HepG2 (cell line): ENCODE measurements around the gene GPC6. TPM values are rescaled to one million over a fixed set of nuclear protein-coding genes. Genes with fewer than 3 reads are reported as not detected.

Source experiments
- ATAC-seq: fragments of 200-7000 bp; cut with Tn5 transposase; 3 replicates; pipeline ENCODE4 v1.9.1; 2020; ENCODE audit warnings: mild to moderate bottlenecking, moderate library complexity
- BruUV-seq: library from RNA; stranded (reverse); fragments of 400-500 nt; replicated peaks from 2 replicates; lab custom pipeline; 2021; lab: Mats Ljungman, UMichigan
- CTCF ChIA-PET: fragments of 300-600 bp; formaldehyde crosslinking; extraction: SDS; loops from one replicate; lab custom pipeline; 2021; ENCODE audit warnings: low total read pairs, inconsistent platforms, low intra/inter-chr PET ratio; lab: Yijun Ruan, JAX
- POLR2A ChIA-PET: fragments of 350-600 bp; sonication (Branson Sonifier 250); formaldehyde crosslinking; loops from one replicate; lab custom pipeline; 2020; ENCODE audit warnings: antibody characterized with exemption, inconsistent platforms; lab: Yijun Ruan, JAX
- DNase-seq: peaks from one replicate; pipeline ENCODE4 v3.0.0-alpha.2; 2015; ENCODE audit warnings: low spot score
- FAIRE-seq: peaks from 3 replicates; lab custom pipeline; 2011; peaks lifted over from hg19 to GRCh38; lab: Jason Lieb, UNC
- H2AFZ ChIP-seq: one replicate; pipeline ENCODE4 v1.6.1; 2011; ENCODE audit warnings: low read length, inconsistent platforms
- H3K27ac ChIP-seq: fragments of 300-600 bp; 3 replicates; pipeline ENCODE4 v1.8.0; 2011; ENCODE audit warnings: mixed run types, mild to moderate bottlenecking, mixed read lengths, low read length, inconsistent platforms; ENCODE audit not compliant: insufficient read depth; ENCODE audit errors: extremely low read length
- H3K27me3 ChIP-seq, 2 experiments: fragments of 200-600 bp in 1 of 2; 2 replicates in 1 of 2; 3 replicates in 1 of 2; pipeline versions ENCODE4 v1.6.0 to v1.8.0; 2011; ENCODE audit warnings: low read length in 2 of 2, mild to moderate bottlenecking in 2 of 2, moderate library complexity in 2 of 2, inconsistent platforms in 1 of 2; ENCODE audit not compliant: insufficient read depth in 2 of 2, control insufficient read depth in 1 of 2
- H3K36me3 ChIP-seq, 2 experiments: fragments of 200-600 bp in 1 of 2; replicated peaks in 1 of 2; 2 replicates in 1 of 2; 3 replicates in 1 of 2; pipeline versions ENCODE4 v1.5.1 to v1.8.0; 2011; ENCODE audit warnings: low read length in 2 of 2, inconsistent platforms in 1 of 2; ENCODE audit not compliant: insufficient read depth in 2 of 2, control insufficient read depth in 1 of 2
- H3K4me1 ChIP-seq: 2 replicates; pipeline ENCODE4 v1.5.1; 2012; ENCODE audit warnings: low read length, inconsistent platforms; ENCODE audit not compliant: insufficient read depth
- H3K4me2 ChIP-seq: 2 replicates; pipeline ENCODE4 v1.6.0; 2011; ENCODE audit warnings: low read depth, low read length, inconsistent platforms
- H3K4me3 ChIP-seq, 3 experiments: fragments of 200-600 bp in 1 of 3; sonication (generic), shearing (Covaris generic) in 1 of 3; replicated peaks in 1 of 3; 2 replicates each; pipeline ENCODE4 v1.5.1; 2011 to 2016; ENCODE audit warnings: low read length in 3 of 3, inconsistent platforms in 2 of 3, low read depth in 2 of 3, mild to moderate bottlenecking in 2 of 3, control low read depth in 1 of 3, mixed read lengths in 1 of 3; ENCODE audit not compliant: insufficient read depth in 1 of 3
- H3K79me2 ChIP-seq: one replicate; pipeline ENCODE4 v1.6.1; 2011; ENCODE audit warnings: low read length, inconsistent platforms; ENCODE audit not compliant: insufficient read depth
- H3K9ac ChIP-seq: 2 replicates; pipeline ENCODE4 v1.6.0; 2011; ENCODE audit warnings: mild to moderate bottlenecking, low read depth, low read length, inconsistent platforms; ENCODE audit not compliant: insufficient read depth
- H3K9me3 ChIP-seq: 2 replicates; pipeline ENCODE4 v1.5.1; 2012; ENCODE audit warnings: mild to moderate bottlenecking, low read length
- H4K20me1 ChIP-seq: 2 replicates; pipeline ENCODE4 v1.6.0; 2011; ENCODE audit warnings: inconsistent platforms, mild to moderate bottlenecking, low read length, moderate library complexity; ENCODE audit not compliant: insufficient read depth
- ARNTL ChIP-seq: sonication (generic); formaldehyde crosslinking; IDR thresholded peaks from 2 replicates; pipeline ENCODE4 v1.4.0; 2020; ENCODE audit warnings: mild to moderate bottlenecking, missing genetic modification reagents
- EHMT2 ChIP-seq: fragments of 200-600 bp; sonication (generic); IDR thresholded peaks from 2 replicates; pipeline ENCODE4 v1.7.0; 2017; ENCODE audit warnings: antibody characterized with exemption, low read depth, low read length, borderline replicate concordance
- ELF4 ChIP-seq: sonication (generic); formaldehyde crosslinking; IDR thresholded peaks from 2 replicates; pipeline ENCODE4 v1.5.0; 2020; ENCODE audit warnings: missing genetic modification reagents, mild to moderate bottlenecking, moderate library complexity, borderline replicate concordance
- GPN1 ChIP-seq: sonication (generic); formaldehyde crosslinking; IDR thresholded peaks from 2 replicates; pipeline ENCODE4 v1.5.1; 2020; ENCODE audit warnings: missing genetic modification reagents, borderline replicate concordance
- MAF1 ChIP-seq: sonication (generic); formaldehyde crosslinking; IDR thresholded peaks from 2 replicates; pipeline ENCODE4 v1.5.0; 2020; ENCODE audit warnings: missing genetic modification reagents, borderline replicate concordance
- PTBP1 ChIP-seq: fragments of 200-400 bp; formaldehyde crosslinking; IDR thresholded peaks from 2 replicates; pipeline ENCODE4 v1.6.1; 2018; ENCODE audit warnings: low read length, low read depth; ENCODE audit not compliant: poor library complexity, severe bottlenecking
- YEATS4 ChIP-seq: sonication (generic); formaldehyde crosslinking; IDR thresholded peaks from 2 replicates; pipeline ENCODE4 v1.4.0; 2020; ENCODE audit warnings: missing genetic modification reagents, borderline replicate concordance
- ZKSCAN5 ChIP-seq: sonication (generic); formaldehyde crosslinking; IDR thresholded peaks from 2 replicates; pipeline ENCODE4 v1.5.1; 2020; ENCODE audit warnings: mild to moderate bottlenecking, missing genetic modification reagents
- ZNF224 ChIP-seq: sonication (generic); formaldehyde crosslinking; IDR thresholded peaks from 2 replicates; pipeline ENCODE4 v1.5.0; 2020; ENCODE audit warnings: mild to moderate bottlenecking, missing genetic modification reagents
- ZNF335 ChIP-seq: sonication (generic); formaldehyde crosslinking; IDR thresholded peaks from 2 replicates; pipeline ENCODE4 v1.4.0; 2020; ENCODE audit warnings: missing genetic modification reagents
- ZNF543 ChIP-seq: sonication (generic); formaldehyde crosslinking; IDR thresholded peaks from 2 replicates; pipeline ENCODE4 v1.4.0; 2020; ENCODE audit warnings: mild to moderate bottlenecking, missing genetic modification reagents
- WGBS: methylation state at CpG from one replicate; pipeline ENCODE4 v1.1.6; 2017; ENCODE audit warnings: low lambda C conversion rate; 5-methylcytosine and 5-hydroxymethylcytosine counted together
- in situ Hi-C: cut with HindIII; loops from 2 replicates; pipeline ENCODE4 v1.10.0; 2017; ENCODE audit warnings: low pct_unique_long_range_greater_than_20kb; ENCODE audit not compliant: extremely low pct_ligation_motif_present
- intact Hi-C: fragments of 100-400 bp; cut with micrococcal nuclease; formaldehyde crosslinking; loops from one replicate; pipeline ENCODE4 v1.10.0; 2022; ENCODE audit not compliant: unreplicated experiment
- polyA plus RNA-seq, 8 experiments: library from polyadenylated mRNA; depleted of rRNA in 3 of 8; stranded (reverse) in 7 of 8; unstranded in 1 of 8; fragments of >200 nt; fragmentation: Illumina TruSeq in 4 of 8; extraction: Trizol in 4 of 8; gene quantifications; 2 replicates each; pipeline versions ENCODE4 v1.2.1 to v1.2.3, GENCODE V29; 2011 to 2016; ENCODE audit warnings: low read depth in 4 of 8, missing spikeins in 1 of 8, mixed read lengths in 1 of 8; ENCODE audit not compliant: insufficient read depth in 1 of 8
- total RNA-seq, 5 experiments: library from RNA; depleted of rRNA; stranded (reverse); fragments of >200 nt; fragmentation: Illumina TruSeq; extraction: Trizol; gene quantifications; 2 replicates each; pipeline ENCODE4 v1.2.3, GENCODE V29; 2016; ENCODE audit warnings: low read depth in 1 of 5

The GPC6 gene
- total and polyA plus RNA-seq, 2 of the 13 experiments (the other 11 are each of a cell fraction or from before 2014, with no cell fraction given), result 24.5 to 33.9 TPM

DNA sequence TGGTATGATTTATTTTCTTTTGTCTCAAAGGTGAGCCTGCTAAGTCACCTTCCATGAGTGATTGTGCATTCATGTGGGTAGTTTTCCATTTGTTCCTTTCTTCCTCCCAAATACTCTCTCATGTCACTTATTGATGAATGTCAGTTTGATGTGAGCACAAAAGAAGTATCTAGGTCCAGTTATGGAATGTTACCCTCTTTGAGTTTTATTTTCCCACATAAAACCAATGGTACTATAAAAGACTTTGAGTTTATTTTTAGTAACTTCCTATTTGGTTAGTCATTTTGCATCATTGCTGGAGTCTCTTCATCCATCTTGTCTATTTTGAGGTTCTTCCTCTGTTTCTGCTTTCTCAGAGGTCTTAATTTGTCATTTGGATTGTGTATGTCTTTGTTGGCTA is 321.3 kb downstream of the GPC6 start:
- no peak for ATAC-seq
- intact Hi-C loops, result no loop called here
- no TSS peak for BruUV-seq
- Histone ChIP-seq H2AFZ (no peak overlapping the region), H4K20me1 (no peaks in the 10 kb centered on the region), H3K4me2 (no peak overlapping the region), H3K27me3 (no peaks in the 10 kb centered on the region), H3K9me3 (no peaks in the 10 kb centered on the region), H3K79me2 (peaks cover 3% of the 10 kb centered on the region), H3K36me3 (no peaks in the 10 kb centered on the region), H3K27ac (no peak overlapping the region), H3K9ac (no peak overlapping the region), H3K4me3 (no peak overlapping the region), H3K4me1 (no peaks in the 10 kb centered on the region)
- no peak for TF ChIP-seq ZNF224 (CRISPR knock-in tag)
- TF ChIP-seq YEATS4 (CRISPR knock-in tag), result no peak
- TF ChIP-seq ELF4, result no peak
- no peak for TF ChIP-seq ARNTL (CRISPR knock-in tag)
- TF ChIP-seq GPN1, result no peak
- no peak for TF ChIP-seq EHMT2
- no peak for TF ChIP-seq PTBP1
- in situ Hi-C loops, result no loop called here
- ChIA-PET POLR2A (no interaction called here), CTCF (no interaction called here)
- no peak for DNase-seq
- no peak for FAIRE-seq

DNA sequence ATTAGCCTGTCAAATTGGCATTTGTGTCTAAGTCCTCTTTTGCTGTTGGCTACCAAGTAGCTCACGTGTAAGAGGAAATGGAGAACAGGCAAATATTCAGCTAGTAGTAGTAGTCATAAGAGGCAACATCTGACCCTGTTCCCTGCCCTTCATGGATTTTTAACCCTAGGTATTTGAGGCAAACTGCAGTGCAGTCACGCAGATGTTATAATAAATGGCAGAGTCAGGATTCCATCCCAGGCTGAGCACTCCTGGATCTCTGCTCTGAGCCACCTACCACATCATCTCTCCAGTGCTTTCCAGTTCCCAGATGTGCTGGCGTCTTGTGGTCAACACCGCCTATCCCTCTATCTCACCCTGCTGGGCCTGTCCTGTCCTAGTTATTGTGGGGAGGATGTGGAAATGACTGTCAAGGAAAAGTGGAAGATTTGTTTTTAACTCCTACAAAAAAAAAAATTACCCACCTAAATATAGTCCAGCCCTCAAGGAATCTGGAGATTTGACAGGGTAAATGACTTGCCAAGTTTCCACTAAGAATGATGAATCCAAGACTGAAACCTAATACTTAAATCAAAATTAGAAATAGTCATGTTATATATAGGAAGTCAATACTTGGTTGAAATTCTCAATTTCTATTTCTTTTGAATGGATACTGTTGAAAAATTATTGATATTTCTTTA is 322.9 kb downstream of the GPC6 start:
- Histone ChIP-seq H3K9me3 (no peaks in the 10 kb centered on the region), H4K20me1 (no peaks in the 10 kb centered on the region), H3K79me2 (no peaks in the 10 kb centered on the region), H3K4me2 (no peak overlapping the region), H3K4me3 (no peak overlapping the region), H3K27me3 (no peaks in the 10 kb centered on the region), H3K36me3 (no peaks in the 10 kb centered on the region), H3K9ac (no peak overlapping the region), H2AFZ (no peak overlapping the region), H3K27ac (no peak overlapping the region), H3K4me1 (no peaks in the 10 kb centered on the region)
- ChIA-PET CTCF (no interaction called here), POLR2A (no interaction called here)
- no TSS peak for BruUV-seq
- TF ChIP-seq MAF1 (CRISPR knock-in tag), result no peak
- TF ChIP-seq ZNF543 (CRISPR knock-in tag), result no peak
- no peak for TF ChIP-seq ZNF335 (CRISPR knock-in tag)
- TF ChIP-seq ZKSCAN5, result no peak
- in situ Hi-C loops, result no loop called here
- DNase-seq, result no peak
- FAIRE-seq, result no peak
- 100% methylated on average over 4 of the region's 4 CpGs for whole genome bisulfite sequencing
- ATAC-seq, result no peak
- intact Hi-C loops, result no loop called here
